Adipocyte (in vitro differentiated cells): ENCODE results near the gene GHRH.

Source experiments
- DNase-seq: peaks from one replicate; pipeline ENCODE4 v3.0.0-alpha.2; 2015; ENCODE audit warnings: low read depth
- H3K27me3 ChIP-seq: replicated peaks from 2 replicates; pipeline ENCODE4 v1.7.0; 2013; ENCODE audit warnings: mild to moderate bottlenecking, low read length, moderate library complexity; ENCODE audit not compliant: control insufficient read depth, insufficient read depth
- H3K36me3 ChIP-seq: 2 replicates; pipeline ENCODE4 v1.7.0; 2013; ENCODE audit warnings: low read length, mild to moderate bottlenecking, moderate library complexity; ENCODE audit not compliant: control insufficient read depth, insufficient read depth, severe bottlenecking
- H3K4me1 ChIP-seq: 2 replicates; pipeline ENCODE4 v1.7.0; 2013; ENCODE audit warnings: mild to moderate bottlenecking, low read length, moderate library complexity; ENCODE audit not compliant: control insufficient read depth, insufficient read depth
- H3K4me3 ChIP-seq: 2 replicates; pipeline ENCODE4 v1.7.0; 2013; ENCODE audit warnings: mild to moderate bottlenecking, low read length, moderate library complexity
- H3K9ac ChIP-seq: 2 replicates; pipeline ENCODE4 v1.7.0; 2013; ENCODE audit warnings: mild to moderate bottlenecking, low read length, moderate library complexity
- H3K9me3 ChIP-seq: 2 replicates; pipeline ENCODE4 v1.7.0; 2013; ENCODE audit warnings: mild to moderate bottlenecking, low read length, moderate library complexity; ENCODE audit not compliant: control insufficient read depth

The GHRH gene

DNA sequence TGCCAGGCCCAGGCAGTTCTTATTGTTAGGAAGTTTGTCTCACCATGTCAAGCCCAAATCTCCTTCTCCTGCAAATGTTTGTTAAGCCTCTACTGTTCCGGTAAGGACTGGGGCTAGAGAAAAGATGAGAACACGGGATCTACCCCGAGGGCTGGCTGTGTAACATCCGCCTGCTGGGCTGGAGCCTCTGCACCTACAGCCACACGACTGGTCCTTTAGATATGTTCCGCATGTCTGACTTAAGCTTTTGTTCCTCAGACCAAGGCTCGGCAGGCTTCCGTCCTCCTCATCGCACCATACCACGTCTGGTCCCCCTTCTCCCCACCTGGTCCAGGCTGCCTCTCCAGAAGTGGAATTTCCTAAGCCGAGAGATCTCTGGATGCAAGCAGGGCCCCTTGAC lies 2.6 kb downstream of the GHRH start:
- peaks cover 10% of the 10 kb centered on the region for H3K9me3 ChIP-seq
- no peak for DNase-seq
- peaks cover 74% of the 10 kb centered on the region for H3K27me3 ChIP-seq

DNA sequence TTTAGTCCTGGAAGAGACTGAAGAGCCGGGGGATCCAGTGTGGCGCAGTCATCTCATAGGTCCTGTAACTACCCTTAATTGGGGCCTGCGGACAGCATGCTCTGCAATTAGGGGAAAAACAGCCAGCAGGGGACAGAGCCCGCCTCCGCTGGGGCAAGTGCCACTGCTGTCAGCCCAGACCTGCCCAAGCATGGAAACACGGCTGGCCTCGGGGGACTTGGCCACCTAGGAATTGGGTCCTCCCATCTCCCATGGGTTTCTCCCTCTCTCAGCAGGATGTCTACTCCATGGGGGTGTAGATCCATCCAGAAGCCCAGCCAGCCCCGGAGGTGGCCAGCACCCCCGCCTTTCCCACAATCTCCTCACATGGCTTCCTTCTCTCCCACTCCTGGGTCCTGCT lies 3.6 kb downstream of the GHRH start:
- H3K27me3 ChIP-seq, result peaks cover 67% of the 10 kb centered on the region
- DNase-seq, result no peak

More for the DNA sequence above, 2.6 kb downstream of the GHRH start:
- H3K36me3 ChIP-seq, result no peaks in the 10 kb centered on the region
- H3K9ac ChIP-seq, result no peak overlapping the region
- no peaks in the 10 kb centered on the region for H3K4me1 ChIP-seq
- no peak overlapping the region for H3K4me3 ChIP-seq

DNA sequence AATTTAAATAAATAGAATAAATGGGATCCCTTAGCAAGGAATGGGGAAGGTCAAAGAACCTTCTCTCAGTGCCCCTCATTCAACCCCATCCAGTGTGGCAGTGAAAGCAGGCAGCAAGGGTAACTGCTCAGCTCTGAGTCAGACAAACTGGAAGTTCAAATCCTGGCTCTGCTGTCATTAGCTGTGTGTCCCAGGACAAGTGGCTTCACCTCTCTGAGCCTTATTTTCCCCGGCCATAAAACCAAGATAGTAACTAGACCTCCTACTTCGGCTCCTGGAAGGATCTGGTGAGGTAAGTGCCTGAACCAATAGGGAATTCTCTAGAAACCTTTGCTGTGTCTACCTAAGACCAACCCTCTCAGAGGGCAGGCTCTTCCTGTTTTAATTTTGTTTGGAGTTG lies 4.1 kb downstream of the GHRH start:
- Histone ChIP-seq H3K9ac (no peak overlapping the region), H3K27me3 (peaks cover 64% of the 10 kb centered on the region), H3K4me1 (no peaks in the 10 kb centered on the region), H3K9me3 (peaks cover 12% of the 10 kb centered on the region), H3K4me3 (no peak overlapping the region), H3K36me3 (no peaks in the 10 kb centered on the region)
- no peak for DNase-seq

More for the DNA sequence above, 3.6 kb downstream of the GHRH start:
- no peaks in the 10 kb centered on the region for H3K4me1 ChIP-seq
- H3K9me3 ChIP-seq, result peaks cover 12% of the 10 kb centered on the region
- H3K4me3 ChIP-seq, result no peak overlapping the region
- no peak overlapping the region for H3K9ac ChIP-seq
- no peaks in the 10 kb centered on the region for H3K36me3 ChIP-seq

DNA sequence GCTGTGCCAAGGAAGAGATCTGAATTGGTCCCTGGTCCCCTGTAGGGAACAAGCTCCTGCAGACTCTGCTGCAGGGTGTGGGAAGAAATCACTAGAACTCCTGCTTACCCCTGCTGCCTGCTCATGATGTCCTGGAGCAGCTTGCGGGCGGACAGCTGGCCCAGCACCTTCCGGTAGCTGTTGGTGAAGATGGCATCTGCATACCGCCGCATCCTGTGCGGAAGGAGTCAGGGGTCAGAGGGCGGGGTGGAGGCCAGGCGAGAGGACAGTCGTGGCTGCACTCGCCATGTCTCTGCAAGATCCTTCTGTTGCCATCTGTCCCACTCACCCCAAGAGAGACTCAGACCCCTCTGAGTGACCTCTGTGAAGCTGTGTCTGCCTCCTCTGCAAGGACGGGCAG lies 5.3 kb downstream of the GHRH start:
- DNase-seq, result no peak
- Histone ChIP-seq H3K4me1 (no peaks in the 10 kb centered on the region), H3K36me3 (no peaks in the 10 kb centered on the region), H3K4me3 (no peak overlapping the region), H3K9me3 (peaks cover 12% of the 10 kb centered on the region), H3K27me3 (peaks cover 52% of the 10 kb centered on the region), H3K9ac (no peak overlapping the region)

DNA sequence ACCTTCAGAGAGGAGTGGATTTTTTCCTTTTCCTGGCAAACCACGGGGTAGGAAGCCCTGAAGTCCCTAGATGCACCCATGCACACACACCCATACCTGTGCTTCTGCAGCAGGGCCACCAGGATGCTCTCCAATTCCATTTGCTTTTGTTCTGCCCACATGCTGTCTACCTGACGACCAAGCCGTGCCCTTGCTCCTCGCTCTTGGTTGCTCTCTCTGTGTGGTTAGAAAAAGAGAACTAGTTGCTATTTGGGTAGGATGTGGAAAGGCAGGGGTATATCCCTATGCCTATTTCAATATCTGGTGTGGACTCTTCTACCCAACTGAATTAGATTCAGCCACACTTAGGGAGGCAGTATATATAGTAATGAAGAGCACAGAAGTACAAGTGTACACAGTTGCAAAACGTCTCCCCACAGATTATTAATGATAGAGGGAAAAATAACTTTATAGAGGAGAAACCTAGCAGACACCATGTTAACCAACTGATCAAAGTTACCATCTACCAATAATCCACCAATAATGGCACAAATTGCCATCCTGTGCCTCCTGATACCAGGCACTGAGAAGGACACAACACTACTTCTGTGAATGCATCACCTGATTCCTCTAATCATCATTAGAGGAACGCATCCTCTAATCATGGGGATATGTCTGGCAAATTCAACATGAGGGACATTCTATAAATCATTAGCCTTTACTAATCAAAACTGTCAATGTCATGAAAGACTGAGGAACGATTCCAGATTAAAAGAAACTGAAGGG lies 7.3 kb downstream of the GHRH start:
- DNase-seq, result no peak
- H3K4me1 ChIP-seq, result no peaks in the 10 kb centered on the region
- no peaks in the 10 kb centered on the region for H3K36me3 ChIP-seq

DNA sequence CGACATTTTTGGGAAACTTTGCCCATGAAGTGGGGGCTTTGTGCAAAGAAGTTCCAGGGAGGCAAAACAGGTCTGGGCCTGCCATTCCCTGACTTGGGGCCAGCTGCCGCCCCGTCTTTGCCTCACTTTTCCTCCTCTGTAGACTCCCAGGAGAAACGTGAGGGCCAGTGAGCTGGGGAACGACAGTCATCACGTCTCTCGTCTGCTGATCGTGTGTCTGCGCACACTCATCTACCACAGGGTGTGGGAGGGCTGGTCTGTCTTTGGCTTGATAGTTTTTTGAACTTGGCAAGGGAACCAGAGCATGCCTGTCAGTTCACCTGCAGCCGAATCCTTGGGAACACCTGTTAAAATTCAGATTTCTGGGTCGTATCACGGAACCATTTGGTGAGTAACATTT lies 8.5 kb downstream of the GHRH start:
- no peak overlapping the region for H3K4me3 ChIP-seq
- H3K9ac ChIP-seq, result no peak overlapping the region
- H3K4me1 ChIP-seq, result no peaks in the 10 kb centered on the region
- peaks cover 25% of the 10 kb centered on the region for H3K27me3 ChIP-seq
- no peak for DNase-seq
- no peaks in the 10 kb centered on the region for H3K36me3 ChIP-seq
- H3K9me3 ChIP-seq, result peaks cover 12% of the 10 kb centered on the region

More for the DNA sequence above, 7.3 kb downstream of the GHRH start:
- H3K27me3 ChIP-seq, result peaks cover 32% of the 10 kb centered on the region
- no peak overlapping the region for H3K4me3 ChIP-seq
- H3K9me3 ChIP-seq, result peaks cover 12% of the 10 kb centered on the region
- no peak overlapping the region for H3K9ac ChIP-seq

DNA sequence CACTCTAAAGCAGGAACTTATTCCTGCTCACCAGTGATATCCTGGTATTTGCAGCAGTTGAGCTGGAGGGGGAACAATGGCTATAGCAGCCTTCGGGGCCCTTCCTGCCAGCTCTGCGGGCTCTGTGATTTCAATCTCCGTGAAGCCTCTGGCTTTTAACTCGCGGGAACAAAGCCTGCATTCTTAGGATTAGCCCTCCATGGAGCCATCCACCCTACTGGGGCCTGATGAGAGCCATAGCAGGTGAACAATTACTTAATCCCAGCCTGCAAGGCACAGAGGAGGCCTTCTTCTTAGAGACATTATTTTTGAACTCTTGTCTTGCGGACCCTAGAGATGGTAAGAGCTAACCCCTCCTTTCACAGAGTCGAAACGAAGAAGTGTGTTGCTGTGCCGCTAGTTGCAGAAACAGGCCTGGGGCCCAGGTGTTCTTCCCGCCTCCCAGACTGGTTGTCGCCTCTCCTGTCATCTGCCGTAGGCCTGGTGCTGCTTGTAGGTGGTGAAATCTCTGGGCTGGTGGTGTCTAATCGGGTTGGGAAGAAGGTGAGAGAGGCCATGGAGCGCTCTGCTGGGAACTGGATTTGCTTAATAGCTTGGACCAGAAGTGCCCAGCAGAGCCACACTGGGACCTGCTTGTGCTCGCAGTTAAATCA lies 9.7 kb downstream of the GHRH start:
- H3K36me3 ChIP-seq, result no peaks in the 10 kb centered on the region
- peaks cover 17% of the 10 kb centered on the region for H3K27me3 ChIP-seq
- no peak overlapping the region for H3K9ac ChIP-seq
- no peaks in the 10 kb centered on the region for H3K4me1 ChIP-seq
- no peak for DNase-seq
- peaks cover 12% of the 10 kb centered on the region for H3K9me3 ChIP-seq
- H3K4me3 ChIP-seq, result no peak overlapping the region

DNA sequence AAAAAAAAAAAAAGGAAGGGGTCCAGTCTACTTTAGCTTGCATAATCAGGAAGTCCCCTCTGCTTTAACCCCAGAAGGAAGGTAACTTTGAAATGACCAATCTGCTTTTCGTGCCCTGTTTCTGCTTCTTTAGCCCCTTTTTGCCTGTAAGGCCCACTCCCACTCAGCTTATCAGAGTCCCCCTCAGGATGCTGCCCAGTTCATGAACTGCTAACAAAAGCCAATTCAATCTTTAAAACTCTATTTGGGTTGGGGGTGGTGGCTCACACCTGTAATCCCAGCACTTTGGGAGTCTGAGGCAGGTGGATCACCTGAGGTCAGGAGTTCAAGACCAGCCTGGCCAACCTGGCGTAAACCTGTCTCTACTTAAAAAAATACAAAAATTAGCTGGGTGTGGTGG lies 12.3 kb downstream of the GHRH start:
- H3K36me3 ChIP-seq, result peaks cover 7% of the 10 kb centered on the region
- H3K4me3 ChIP-seq, result no peak overlapping the region
- no peaks in the 10 kb centered on the region for H3K27me3 ChIP-seq
- DNase-seq, result no peak
- H3K4me1 ChIP-seq, result no peaks in the 10 kb centered on the region
- H3K9ac ChIP-seq, result no peak overlapping the region
- peaks cover 4% of the 10 kb centered on the region for H3K9me3 ChIP-seq

DNA sequence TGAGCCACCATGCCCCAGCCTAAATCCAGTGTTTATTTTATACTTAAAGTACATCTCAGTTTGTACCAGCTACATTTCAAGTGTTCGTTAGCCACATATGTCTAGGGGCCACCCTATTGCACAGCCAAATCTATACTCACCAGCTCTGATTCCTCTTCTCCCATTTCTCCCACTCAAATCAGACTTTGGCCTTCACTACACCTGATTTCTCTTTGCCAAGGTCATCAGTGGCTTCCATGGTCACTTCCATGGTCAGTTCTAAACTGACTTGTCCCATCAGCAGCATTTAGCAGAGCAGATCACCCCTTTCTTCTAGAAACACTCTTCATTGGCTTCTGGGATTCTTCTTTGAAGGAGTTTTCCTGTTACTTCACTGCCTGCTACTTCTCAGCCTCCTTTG lies 14.1 kb downstream of the GHRH start:
- Histone ChIP-seq H3K36me3 (peaks cover 19% of the 10 kb centered on the region), H3K4me1 (peaks cover 7% of the 10 kb centered on the region)
- DNase-seq, result no peak

DNA sequence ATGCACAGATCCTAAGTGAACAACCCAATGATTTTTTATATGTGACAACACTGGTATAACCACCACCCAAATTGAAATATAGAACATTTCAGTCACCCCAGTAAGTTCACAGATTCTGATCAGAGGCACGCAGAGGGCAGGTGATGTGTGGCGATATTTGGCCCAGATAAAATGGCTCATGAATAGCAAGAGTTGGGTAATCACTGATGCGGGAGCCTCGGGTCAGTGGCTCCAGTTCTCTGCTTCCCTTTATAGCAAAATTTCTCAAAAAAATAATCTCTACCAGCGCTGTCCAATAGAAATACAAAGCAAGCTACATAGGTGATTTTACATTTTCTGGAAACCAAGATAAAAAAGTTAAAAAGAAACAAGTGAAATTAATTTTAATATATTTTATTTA lies 14.9 kb downstream of the GHRH start:
- Histone ChIP-seq H3K9ac (no peak overlapping the region), H3K9me3 (no peaks in the 10 kb centered on the region), H3K27me3 (no peaks in the 10 kb centered on the region), H3K4me3 (no peak overlapping the region), H3K36me3 (peaks cover 27% of the 10 kb centered on the region), H3K4me1 (peaks cover 7% of the 10 kb centered on the region)
- DNase-seq, result no peak

More for the DNA sequence above, 14.1 kb downstream of the GHRH start:
- no peaks in the 10 kb centered on the region for H3K27me3 ChIP-seq
- no peak overlapping the region for H3K9ac ChIP-seq
- H3K4me3 ChIP-seq, result no peak overlapping the region
- H3K9me3 ChIP-seq, result no peaks in the 10 kb centered on the region

DNA sequence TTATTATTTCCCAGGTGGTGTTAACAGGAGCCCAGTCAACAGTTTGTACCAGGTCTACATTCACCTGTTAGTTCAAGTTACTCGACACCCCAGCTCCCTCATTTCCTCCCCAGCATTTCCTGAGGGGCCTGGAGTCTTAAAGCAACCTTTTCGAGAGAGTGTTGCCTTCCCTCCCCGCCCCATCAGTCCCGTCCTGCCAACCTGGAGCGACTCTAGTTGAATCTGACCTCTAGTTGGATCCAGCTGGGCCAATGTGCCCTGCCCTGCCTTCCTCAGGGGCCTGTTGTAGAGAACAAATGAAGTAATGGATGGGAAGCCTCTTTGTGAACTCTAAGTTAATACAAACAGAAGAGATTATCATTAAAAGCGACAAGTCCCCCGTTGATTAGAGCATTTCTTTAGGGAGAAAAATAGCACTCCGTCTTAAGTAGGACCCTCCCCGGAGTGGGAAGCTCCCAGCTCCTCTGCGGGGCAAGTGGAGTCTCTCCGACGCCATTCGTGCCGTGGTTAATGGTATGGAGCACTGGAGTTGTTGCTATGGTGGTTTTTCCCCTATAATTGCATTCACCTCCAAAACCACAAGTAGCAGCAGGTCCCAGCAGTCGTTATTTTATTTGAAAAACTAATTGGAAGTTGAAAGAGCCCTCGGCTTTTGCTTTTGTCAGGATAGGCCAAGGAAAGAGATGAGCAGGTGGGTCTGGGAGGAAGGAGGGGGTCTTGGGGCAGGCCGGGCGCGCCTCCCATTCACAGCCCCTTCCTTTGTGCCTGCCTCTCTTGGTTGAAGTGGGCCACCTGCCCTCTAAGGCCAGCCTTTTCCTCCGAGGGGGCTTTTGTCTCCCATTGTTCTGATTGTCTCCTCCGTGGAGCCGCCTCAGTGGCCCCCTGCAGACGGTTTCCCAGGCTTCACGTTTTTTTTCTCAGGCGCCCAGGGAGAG lies 16.1 kb downstream of the GHRH start:
- Histone ChIP-seq H3K4me1 (peaks cover 7% of the 10 kb centered on the region), H3K4me3 (no peak overlapping the region), H3K9me3 (no peaks in the 10 kb centered on the region), H3K9ac (no peak overlapping the region), H3K36me3 (peaks cover 40% of the 10 kb centered on the region), H3K27me3 (no peaks in the 10 kb centered on the region)
- DNase-seq, result no peak
